Endodermal cell (in vitro differentiated cells): ENCODE results near the gene TNIK. TPM values are rescaled to one million over a fixed set of nuclear protein-coding genes. Genes with fewer than 3 reads are reported as not detected.

Source experiments
- DNase-seq: peaks from one replicate; pipeline ENCODE4 v3.0.0-alpha.2; 2017
- H3K27ac ChIP-seq: 2 replicates; pipeline ENCODE4 v1.5.1; 2013; ENCODE audit warnings: mild to moderate bottlenecking, low read depth, low read length, moderate library complexity
- H3K27me3 ChIP-seq: 2 replicates; pipeline ENCODE4 v1.6.1; 2013; ENCODE audit warnings: mild to moderate bottlenecking, low read length, moderate library complexity; ENCODE audit not compliant: insufficient read depth, control insufficient read depth, poor library complexity, severe bottlenecking
- H3K36me3 ChIP-seq: 2 replicates; pipeline ENCODE4 v1.7.0; 2013; ENCODE audit warnings: mild to moderate bottlenecking, low read length, moderate library complexity; ENCODE audit not compliant: control insufficient read depth, insufficient read depth
- H3K4me1 ChIP-seq: one replicate; pipeline ENCODE4 v1.7.0; 2013; ENCODE audit warnings: low read length; ENCODE audit not compliant: control insufficient read depth, insufficient read depth
- H3K4me3 ChIP-seq: 2 replicates; pipeline ENCODE4 v1.5.1; 2013; ENCODE audit warnings: mild to moderate bottlenecking, low read length, moderate library complexity
- H3K9ac ChIP-seq: 2 replicates; pipeline ENCODE4 v1.6.1; 2013; ENCODE audit warnings: mild to moderate bottlenecking, low read length, moderate library complexity; ENCODE audit not compliant: poor library complexity, severe bottlenecking; ENCODE audit errors: extremely low read depth
- H3K9me3 ChIP-seq: 2 replicates; pipeline ENCODE4 v1.6.1; 2013; ENCODE audit warnings: mild to moderate bottlenecking, low read length, moderate library complexity; ENCODE audit not compliant: control insufficient read depth
- H3K27ac Mint-ChIP-seq: 2 replicates; pipeline ENCODE4 v1.8.0; 2020; ENCODE audit warnings: mixed read lengths
- H3K27me3 Mint-ChIP-seq: 2 replicates; pipeline ENCODE4 v1.8.0; 2021; ENCODE audit warnings: mild to moderate bottlenecking, mixed read lengths; ENCODE audit not compliant: insufficient read depth
- H3K36me3 Mint-ChIP-seq: 2 replicates; pipeline ENCODE4 v1.8.0; 2020; ENCODE audit warnings: low read depth, mixed read lengths
- H3K4me1 Mint-ChIP-seq: 2 replicates; pipeline ENCODE4 v1.8.0; 2020; ENCODE audit warnings: mixed read lengths
- H3K4me3 Mint-ChIP-seq: 2 replicates; pipeline ENCODE4 v1.8.0; 2020; ENCODE audit warnings: mild to moderate bottlenecking, moderate library complexity, mixed read lengths
- H3K9me3 Mint-ChIP-seq: 2 replicates; pipeline ENCODE4 v1.8.0; 2020; ENCODE audit warnings: mild to moderate bottlenecking, mixed read lengths
- WGBS, 2 experiments: methylation state at CpG; one replicate each; pipeline versions ENCODE4 v1.1.5 to v1.1.7; 2013; ENCODE audit warnings: missing lambda C conversion rate in 2 of 2, mixed read lengths in 1 of 2; ENCODE audit not compliant: insufficient coverage in 1 of 2, insufficient read length in 1 of 2; 5-methylcytosine and 5-hydroxymethylcytosine counted together
- total RNA-seq, 2 donors: library from RNA; stranded (reverse); fragmentation: NEBNext Ultra II Directional in 1 of 2; extraction: Animal tissue kit (Norgen Biotek cat#: 25700) in 1 of 2; gene quantifications; 2 replicates in 1 of 2; 3 replicates in 1 of 2; pipeline ENCODE4 v1.2.1, GENCODE V29; 2021
- TF ChIP-seq, protein P1 (sequence below): fragments of 200-600 bp; sonication (generic); conservative IDR thresholded peaks from 2 replicates; pipeline ENCODE4 v1.5.0; 2021; ENCODE audit warnings: antibody characterized with exemption, mild to moderate bottlenecking

The TNIK gene
- total RNA-seq, 2 donors from 2014 or later: 12.2 to 14.9 TPM

DNA sequence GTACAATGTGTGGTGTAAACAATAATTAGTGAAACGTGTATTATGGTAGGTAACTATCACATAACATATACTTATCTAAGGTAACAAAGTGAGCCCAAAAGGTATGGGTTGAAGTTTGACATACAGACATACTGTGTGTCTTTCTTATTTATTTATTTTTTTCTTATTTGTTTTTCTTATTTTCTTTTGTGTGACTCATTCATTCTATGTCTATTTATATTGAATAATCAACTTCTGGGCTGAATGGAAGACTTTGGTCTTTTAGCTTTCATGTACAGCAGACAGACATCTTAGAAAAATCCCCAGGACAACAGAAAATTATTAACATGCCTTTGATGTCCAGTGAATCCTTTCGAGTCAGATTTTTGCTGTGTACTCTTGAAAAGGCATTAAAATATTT is 233.4 kb downstream of the TNIK start:
- peaks cover 3% of the 10 kb centered on the region for H3K36me3 Mint-ChIP-seq
- Histone ChIP-seq H3K9me3 (peaks cover 8% of the 10 kb centered on the region), H3K27ac (no peak overlapping the region), H3K27me3 (no peaks in the 10 kb centered on the region), H3K4me1 (no peaks in the 10 kb centered on the region), H3K36me3 (no peaks in the 10 kb centered on the region), H3K9ac (no peak overlapping the region), H3K4me3 (no peak overlapping the region)
- H3K4me3 Mint-ChIP-seq: no peak overlapping the region
- no peaks in the 10 kb centered on the region for H3K27me3 Mint-ChIP-seq
- 94% methylated on average over 1 of the region's 2 CpGs; no CpG with 5 or more reads in 1 of the 2 experiments for WGBS, 2 experiments
- peaks cover 4% of the 10 kb centered on the region for H3K9me3 Mint-ChIP-seq
- TF ChIP-seq, protein P1, sequence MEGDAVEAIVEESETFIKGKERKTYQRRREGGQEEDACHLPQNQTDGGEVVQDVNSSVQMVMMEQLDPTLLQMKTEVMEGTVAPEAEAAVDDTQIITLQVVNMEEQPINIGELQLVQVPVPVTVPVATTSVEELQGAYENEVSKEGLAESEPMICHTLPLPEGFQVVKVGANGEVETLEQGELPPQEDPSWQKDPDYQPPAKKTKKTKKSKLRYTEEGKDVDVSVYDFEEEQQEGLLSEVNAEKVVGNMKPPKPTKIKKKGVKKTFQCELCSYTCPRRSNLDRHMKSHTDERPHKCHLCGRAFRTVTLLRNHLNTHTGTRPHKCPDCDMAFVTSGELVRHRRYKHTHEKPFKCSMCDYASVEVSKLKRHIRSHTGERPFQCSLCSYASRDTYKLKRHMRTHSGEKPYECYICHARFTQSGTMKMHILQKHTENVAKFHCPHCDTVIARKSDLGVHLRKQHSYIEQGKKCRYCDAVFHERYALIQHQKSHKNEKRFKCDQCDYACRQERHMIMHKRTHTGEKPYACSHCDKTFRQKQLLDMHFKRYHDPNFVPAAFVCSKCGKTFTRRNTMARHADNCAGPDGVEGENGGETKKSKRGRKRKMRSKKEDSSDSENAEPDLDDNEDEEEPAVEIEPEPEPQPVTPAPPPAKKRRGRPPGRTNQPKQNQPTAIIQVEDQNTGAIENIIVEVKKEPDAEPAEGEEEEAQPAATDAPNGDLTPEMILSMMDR: no peak
- no peak overlapping the region for H3K27ac Mint-ChIP-seq
- H3K4me1 Mint-ChIP-seq: peaks cover 6% of the 10 kb centered on the region
- DNase-seq: no peak

- no peaks in the 10 kb centered on the region for H3K27me3 Mint-ChIP-seq
- TF ChIP-seq, protein P1: no peak
- Histone ChIP-seq H3K9me3 (peaks cover 8% of the 10 kb centered on the region), H3K4me3 (no peak overlapping the region), H3K27ac (no peak overlapping the region), H3K9ac (no peak overlapping the region), H3K4me1 (no peaks in the 10 kb centered on the region), H3K27me3 (no peaks in the 10 kb centered on the region), H3K36me3 (no peaks in the 10 kb centered on the region)
- peaks cover 3% of the 10 kb centered on the region for H3K36me3 Mint-ChIP-seq
- H3K9me3 Mint-ChIP-seq: peaks cover 4% of the 10 kb centered on the region
- no peak for DNase-seq
- H3K27ac Mint-ChIP-seq: no peak overlapping the region
- 93 to 100% methylated on average over 1 of the region's 1 CpG for WGBS, 2 experiments
- H3K4me1 Mint-ChIP-seq: peaks cover 6% of the 10 kb centered on the region
- H3K4me3 Mint-ChIP-seq: no peak overlapping the region
These were observed 234.5 kb downstream of the TNIK start for GRCh38 chr3:171225708-171226107.

- Histone ChIP-seq H3K27me3 (no peaks in the 10 kb centered on the region), H3K9ac (no peak overlapping the region), H3K9me3 (peaks cover 8% of the 10 kb centered on the region), H3K4me1 (no peaks in the 10 kb centered on the region), H3K27ac (no peak overlapping the region), H3K4me3 (no peak overlapping the region), H3K36me3 (no peaks in the 10 kb centered on the region)
- peaks cover 3% of the 10 kb centered on the region for H3K36me3 Mint-ChIP-seq
- H3K4me3 Mint-ChIP-seq: no peak overlapping the region
- peaks cover 4% of the 10 kb centered on the region for H3K9me3 Mint-ChIP-seq
- H3K4me1 Mint-ChIP-seq: peaks cover 6% of the 10 kb centered on the region
- DNase-seq: no peak
- WGBS, 2 experiments: 93 to 100% methylated on average over 1 to 2 of the region's 2 CpGs
- no peaks in the 10 kb centered on the region for H3K27me3 Mint-ChIP-seq
- TF ChIP-seq, protein P1: no peak
- H3K27ac Mint-ChIP-seq: no peak overlapping the region
These were observed 235.0 kb downstream of the TNIK start for GRCh38 chr3:171225165-171225564.
